Lower lobe of right lung (tissue), 2 donors: Measurements from ENCODE around the gene GOLGA2. TPM values are rescaled to one million over a fixed set of nuclear protein-coding genes. Genes with fewer than 3 reads are reported as not detected.

Source experiments
- ATAC-seq, 2 donors: fragments of 200-7000 bp; cut with Tn5 transposase; one replicate each; pipeline ENCODE4 v1.9.1; 2020 to 2022; ENCODE audit warnings: mild to moderate bottlenecking in 2 of 2, moderate library complexity in 2 of 2
- DNase-seq: peaks from one replicate; pipeline ENCODE4 v3.0.0-alpha.2; 2020
- H3K27ac ChIP-seq: fragments of 200-600 bp; one replicate; pipeline ENCODE4 v1.8.0; 2022
- H3K27me3 ChIP-seq: fragments of 200-600 bp; one replicate; pipeline ENCODE4 v1.8.0; 2022; ENCODE audit warnings: low read depth
- H3K36me3 ChIP-seq: fragments of 200-600 bp; one replicate; pipeline ENCODE4 v1.8.0; 2022; ENCODE audit warnings: mild to moderate bottlenecking
- H3K4me1 ChIP-seq: fragments of 200-600 bp; one replicate; pipeline ENCODE4 v1.8.0; 2022
- H3K4me3 ChIP-seq: fragments of 200-600 bp; one replicate; pipeline ENCODE4 v1.8.0; 2022; ENCODE audit warnings: mild to moderate bottlenecking
- H3K9me3 ChIP-seq: fragments of 200-600 bp; one replicate; pipeline ENCODE4 v1.8.0; 2022
- intact Hi-C: fragments of 100-400 bp; cut with DNase I; formaldehyde crosslinking; loops from one replicate; pipeline ENCODE4 v1.11.0; 2022
- total RNA-seq: library from RNA; stranded (reverse); fragmentation: NEBNext Ultra II Directional; extraction: Animal tissue kit (Norgen Biotek cat#: 25700); gene quantifications from one replicate; pipeline ENCODE4 v1.2.1, GENCODE V29; 2021
- TF ChIP-seq, protein P1 (sequence below): fragments of 200-600 bp; IDR thresholded peaks from one replicate; pipeline ENCODE4 v1.8.0; 2022; ENCODE audit warnings: antibody characterized with exemption, mild to moderate bottlenecking
- donor health status: DM: no; HTN: yes; CAD: no; lungs with severe emphysema.

GOLGA2 gene
- total RNA-seq, 1 donor from 2014 or later = 82.7 TPM

DNA sequence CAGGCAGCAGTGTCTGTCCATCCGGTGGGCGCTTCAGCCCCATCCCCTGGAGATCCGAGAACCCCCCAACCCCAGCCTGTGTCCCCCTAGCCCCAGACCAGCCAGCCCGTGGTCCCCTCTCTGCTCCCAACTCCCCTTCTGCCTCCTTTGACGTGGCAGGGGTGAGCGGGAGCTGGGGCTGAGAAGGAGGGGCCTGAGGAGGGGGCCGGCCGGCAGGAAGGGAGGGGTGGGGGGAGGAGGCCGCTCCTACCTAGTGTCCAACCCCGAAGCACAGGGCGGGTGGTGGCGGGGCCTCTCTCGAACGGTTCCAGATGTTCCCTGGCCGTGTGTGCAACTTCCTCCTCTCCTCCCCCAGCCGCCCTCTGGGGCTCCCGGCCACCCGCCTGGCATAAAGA lies 31.0 kb downstream of the GOLGA2 start:
- H3K27me3 ChIP-seq = no peaks in the 10 kb centered on the region
- ATAC-seq = peak; percentile 61 to 75
- intact Hi-C loops = no loop called here
- H3K27ac ChIP-seq = peak overlapping the region; percentile 58
- no peaks in the 10 kb centered on the region for H3K36me3 ChIP-seq
- TF ChIP-seq, protein P1, sequence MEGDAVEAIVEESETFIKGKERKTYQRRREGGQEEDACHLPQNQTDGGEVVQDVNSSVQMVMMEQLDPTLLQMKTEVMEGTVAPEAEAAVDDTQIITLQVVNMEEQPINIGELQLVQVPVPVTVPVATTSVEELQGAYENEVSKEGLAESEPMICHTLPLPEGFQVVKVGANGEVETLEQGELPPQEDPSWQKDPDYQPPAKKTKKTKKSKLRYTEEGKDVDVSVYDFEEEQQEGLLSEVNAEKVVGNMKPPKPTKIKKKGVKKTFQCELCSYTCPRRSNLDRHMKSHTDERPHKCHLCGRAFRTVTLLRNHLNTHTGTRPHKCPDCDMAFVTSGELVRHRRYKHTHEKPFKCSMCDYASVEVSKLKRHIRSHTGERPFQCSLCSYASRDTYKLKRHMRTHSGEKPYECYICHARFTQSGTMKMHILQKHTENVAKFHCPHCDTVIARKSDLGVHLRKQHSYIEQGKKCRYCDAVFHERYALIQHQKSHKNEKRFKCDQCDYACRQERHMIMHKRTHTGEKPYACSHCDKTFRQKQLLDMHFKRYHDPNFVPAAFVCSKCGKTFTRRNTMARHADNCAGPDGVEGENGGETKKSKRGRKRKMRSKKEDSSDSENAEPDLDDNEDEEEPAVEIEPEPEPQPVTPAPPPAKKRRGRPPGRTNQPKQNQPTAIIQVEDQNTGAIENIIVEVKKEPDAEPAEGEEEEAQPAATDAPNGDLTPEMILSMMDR = no peak
- H3K9me3 ChIP-seq = no peaks in the 10 kb centered on the region
- H3K4me3 ChIP-seq = peak overlapping the region; percentile 44
- peaks cover 16% of the 10 kb centered on the region for H3K4me1 ChIP-seq
- peak; percentile 81 for DNase-seq

DNA sequence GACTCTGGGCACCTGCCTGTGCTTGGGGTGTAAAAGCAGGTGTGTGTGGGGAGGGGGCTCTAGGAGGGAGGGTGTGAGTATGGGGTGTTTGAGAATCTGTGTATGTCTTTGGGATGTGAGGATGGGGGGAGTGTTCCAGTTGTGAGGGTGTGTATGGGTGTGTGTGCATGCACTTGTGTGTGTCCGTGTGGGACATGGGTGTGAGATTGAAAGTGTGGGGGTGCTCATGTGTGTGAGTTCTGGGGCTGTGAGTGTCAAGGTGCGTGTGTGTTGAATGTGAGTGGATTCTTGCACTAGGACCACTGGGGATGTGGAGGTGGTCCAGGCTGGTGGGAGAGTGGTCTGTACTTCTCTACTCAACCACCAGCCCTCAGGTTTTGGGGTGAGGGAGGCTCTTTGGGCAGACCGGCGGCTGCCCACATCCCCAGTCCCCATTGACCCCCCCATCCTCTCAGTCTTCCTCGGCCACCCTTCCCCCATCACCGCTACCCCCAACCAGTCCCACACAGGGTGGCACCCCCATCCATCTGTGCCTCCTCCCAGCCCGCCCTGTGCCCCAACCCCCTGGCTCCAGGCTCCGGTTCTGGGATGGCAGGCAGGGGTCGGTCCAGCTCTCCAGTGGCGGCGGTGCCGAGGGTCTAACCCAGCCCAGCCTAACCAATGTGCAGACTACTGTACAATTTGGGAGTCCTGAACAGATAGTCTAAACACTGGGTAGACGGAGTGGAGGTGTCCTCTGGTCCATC lies 31.5 kb downstream of the GOLGA2 start:
- Histone ChIP-seq H3K27ac (peak overlapping the region; percentile 58), H3K4me3 (peak overlapping the region; percentile 44), H3K36me3 (no peaks in the 10 kb centered on the region), H3K27me3 (no peaks in the 10 kb centered on the region), H3K4me1 (peaks cover 16% of the 10 kb centered on the region), H3K9me3 (no peaks in the 10 kb centered on the region)
- intact Hi-C loops = no loop called here
- TF ChIP-seq, protein P1 = no peak
- ATAC-seq = peak; percentile 1 to 4
- DNase-seq = no peak

DNA sequence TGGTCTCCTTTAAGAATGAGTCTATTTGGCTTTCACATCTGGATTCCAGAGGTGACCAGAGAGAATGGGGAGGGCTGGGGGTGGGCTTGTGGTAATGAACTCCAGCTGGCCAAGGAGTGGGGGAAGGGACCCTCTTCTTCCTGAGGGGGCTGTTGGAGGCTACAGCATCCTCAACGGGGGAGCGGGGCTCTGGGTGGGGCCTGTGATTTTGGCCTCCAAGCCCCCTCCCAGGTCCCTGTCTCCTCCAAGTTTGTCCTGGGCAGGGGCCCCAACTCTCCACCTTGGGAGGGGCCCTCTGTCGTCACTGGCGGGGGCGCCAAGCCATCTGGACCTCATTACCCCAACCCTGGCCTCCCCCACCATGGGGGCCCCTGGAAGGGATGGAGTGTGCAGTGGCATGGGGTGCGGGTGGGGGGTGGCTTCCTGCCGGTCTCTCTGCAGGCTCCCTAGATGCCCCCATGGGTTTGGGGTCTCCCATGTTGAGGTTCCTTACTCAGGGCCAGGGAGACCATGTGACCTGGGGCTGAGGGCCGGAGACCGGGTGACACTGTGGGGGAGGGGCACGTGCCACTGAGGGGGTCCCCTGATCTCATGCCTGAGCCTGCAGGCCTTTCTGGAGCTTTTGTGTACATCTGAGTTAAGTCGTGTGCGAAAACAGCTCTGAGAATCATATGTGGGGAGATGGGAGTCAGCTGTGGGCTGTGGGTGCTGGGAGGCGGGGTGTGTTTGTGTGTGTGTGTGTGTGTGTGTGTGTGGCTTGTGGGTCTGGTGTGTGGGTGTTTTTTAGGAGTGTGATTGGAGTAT lies 32.4 kb downstream of the GOLGA2 start:
- ATAC-seq = peak in 1 of 2 donors; percentile 3

DNA sequence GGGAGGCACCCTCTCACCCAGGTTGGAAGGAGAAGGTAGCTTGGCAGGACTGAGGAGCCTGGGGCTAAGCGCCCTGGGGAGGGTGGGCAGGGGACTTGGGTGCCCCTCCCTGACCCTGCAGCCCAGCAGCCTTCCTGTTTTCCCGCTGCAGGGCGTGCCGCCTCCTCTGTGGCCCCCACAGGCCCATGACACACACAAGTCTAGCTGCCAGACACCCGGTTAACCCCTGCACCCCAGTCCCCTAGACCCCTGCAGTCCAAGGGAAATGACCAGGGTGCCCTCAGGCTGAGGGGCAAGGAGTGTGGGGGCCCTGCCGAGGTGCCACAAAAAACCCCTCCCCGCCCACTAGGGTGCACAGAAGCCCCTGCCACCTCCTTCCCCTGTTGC lies 33.0 kb downstream of the GOLGA2 start:
- peak overlapping the region; percentile 36 for H3K27ac ChIP-seq
- intact Hi-C loops = no loop called here
- H3K9me3 ChIP-seq = no peaks in the 10 kb centered on the region
- no peaks in the 10 kb centered on the region for H3K27me3 ChIP-seq
- ATAC-seq (peak in 1 of 2 donors; percentile 4), DNase-seq (no peak)
- H3K4me1 ChIP-seq = peaks cover 16% of the 10 kb centered on the region
- no peak overlapping the region for H3K4me3 ChIP-seq
- TF ChIP-seq, protein P1 = no peak
- H3K36me3 ChIP-seq = no peaks in the 10 kb centered on the region

More for the DNA sequence above, 32.4 kb downstream of the GOLGA2 start:
- TF ChIP-seq, protein P1 = no peak
- Histone ChIP-seq H3K27me3 (no peaks in the 10 kb centered on the region), H3K27ac (peak overlapping the region; percentile 53), H3K4me1 (peaks cover 16% of the 10 kb centered on the region), H3K36me3 (no peaks in the 10 kb centered on the region), H3K4me3 (no peak overlapping the region), H3K9me3 (no peaks in the 10 kb centered on the region)
- no peak for DNase-seq
- intact Hi-C loops = no loop called here

DNA sequence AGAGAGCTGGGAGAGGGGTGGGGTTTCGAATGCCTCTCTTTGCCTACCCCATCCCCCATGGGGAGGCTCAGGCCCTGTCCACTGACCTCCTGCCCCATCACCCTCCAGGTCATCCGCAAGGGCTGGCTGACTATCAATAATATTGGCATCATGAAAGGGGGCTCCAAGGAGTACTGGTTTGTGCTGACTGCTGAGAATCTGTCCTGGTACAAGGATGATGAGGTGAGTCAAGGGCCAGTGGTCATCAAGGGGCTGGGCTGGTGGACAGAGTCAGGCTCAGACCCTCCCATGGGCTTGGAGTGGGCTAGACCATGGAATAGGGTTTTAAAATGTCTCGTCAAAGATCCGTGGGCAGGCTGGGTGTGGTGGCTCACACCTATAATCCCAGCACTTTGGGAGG lies 33.7 kb downstream of the GOLGA2 start:
- TF ChIP-seq, protein P1 = no peak
- peaks cover 16% of the 10 kb centered on the region for H3K4me1 ChIP-seq
- ATAC-seq = no peak
- DNase-seq = no peak
- no peaks in the 10 kb centered on the region for H3K36me3 ChIP-seq
- H3K27me3 ChIP-seq = no peaks in the 10 kb centered on the region
- intact Hi-C loops = no loop called here
- H3K4me3 ChIP-seq = no peak overlapping the region
- no peaks in the 10 kb centered on the region for H3K9me3 ChIP-seq
- no peak overlapping the region for H3K27ac ChIP-seq
